ENCODE measurements around the gene HOXD3. TPM values are rescaled to one million over a fixed set of nuclear protein-coding genes. Genes with fewer than 3 reads are reported as not detected.

HOXD3 gene
- total RNA-seq, 1 donor, result 1.1 TPM

- Histone ChIP-seq H3K79me2 (ENCODE audit: insufficient read depth, low read length) (no peaks in the 10 kb centered on the region), H3K4me2 (ENCODE audit: insufficient read depth, low read length) (no peak overlapping the region), H3K36me3 (ENCODE audit: insufficient read depth, low read length) (no peaks in the 10 kb centered on the region), H3K9me3 (ENCODE audit: low read depth, low read length) (no peaks in the 10 kb centered on the region), H3K27me3 (ENCODE audit: insufficient read depth, low read length) (no peaks in the 10 kb centered on the region), H3K4me3 (ENCODE audit: insufficient read depth, low read length) (no peak overlapping the region), H3K27ac (ENCODE audit: low read depth, low read length) (no peak overlapping the region), H4K20me1 (ENCODE audit: insufficient read depth, low read length) (peaks cover 4% of the 10 kb centered on the region), H3K4me1 (ENCODE audit: insufficient read depth, low read length) (no peaks in the 10 kb centered on the region), H2AFZ (ENCODE audit: low read length) (no peak overlapping the region)
- peak; percentile 76 for DNase-seq (ENCODE audit: insufficient read length, low spot score, missing footprints)
- no peak for TF ChIP-seq CTCF (IDR thresholded peaks at IDR 0.05; ENCODE audit: extremely low read depth, low read depth, low read length)
Measured at GRCh38 chr2:176149939-176150583, 7.0 kb upstream of the HOXD3 start.

GRCh38 chr2:176150584-176151441 lies 6.3 kb upstream of the HOXD3 start:
- H4K20me1 ChIP-seq (ENCODE audit: insufficient read depth, low read length), result peaks cover 4% of the 10 kb centered on the region
- no peak for TF ChIP-seq CTCF (IDR thresholded peaks at IDR 0.05; ENCODE audit: extremely low read depth, low read depth, low read length)
- H3K36me3 ChIP-seq (ENCODE audit: insufficient read depth, low read length), result no peaks in the 10 kb centered on the region
- H3K27ac ChIP-seq (ENCODE audit: low read depth, low read length), result no peak overlapping the region
- H3K9me3 ChIP-seq (ENCODE audit: low read depth, low read length), result no peaks in the 10 kb centered on the region
- DNase-seq (ENCODE audit: insufficient read length, low spot score, missing footprints), result peak; percentile 79
- no peaks in the 10 kb centered on the region for H3K27me3 ChIP-seq (ENCODE audit: insufficient read depth, low read length)
- H3K4me1 ChIP-seq (ENCODE audit: insufficient read depth, low read length), result no peaks in the 10 kb centered on the region
- H3K4me3 ChIP-seq (ENCODE audit: insufficient read depth, low read length), result no peak overlapping the region
- no peaks in the 10 kb centered on the region for H3K79me2 ChIP-seq (ENCODE audit: insufficient read depth, low read length)
- H2AFZ ChIP-seq (ENCODE audit: low read length), result no peak overlapping the region
- no peak overlapping the region for H3K4me2 ChIP-seq (ENCODE audit: insufficient read depth, low read length)

- Histone ChIP-seq H2AFZ (ENCODE audit: low read length) (no peak within 1 kb of the TSS), H3K27ac (ENCODE audit: low read depth, low read length) (no peak within 1 kb of the TSS), H4K20me1 (ENCODE audit: insufficient read depth, low read length) (peaks cover 4% of the 10 kb centered on the region), H3K4me1 (ENCODE audit: insufficient read depth, low read length) (no peaks in the 10 kb centered on the region), H3K27me3 (ENCODE audit: insufficient read depth, low read length) (no peaks in the 10 kb centered on the region), H3K36me3 (ENCODE audit: insufficient read depth, low read length) (no peaks in the 10 kb centered on the region), H3K79me2 (ENCODE audit: insufficient read depth, low read length) (no peaks in the 10 kb centered on the region), H3K4me2 (ENCODE audit: insufficient read depth, low read length) (no peak within 1 kb of the TSS), H3K4me3 (ENCODE audit: insufficient read depth, low read length) (no peak within 1 kb of the TSS), H3K9me3 (ENCODE audit: low read depth, low read length) (no peaks in the 10 kb centered on the region)
- TF ChIP-seq CTCF (IDR thresholded peaks at IDR 0.05; ENCODE audit: extremely low read depth, low read depth, low read length), result no peak
- DNase-seq (ENCODE audit: insufficient read length, low spot score, missing footprints), result no peak
Measured at GRCh38 chr2:176151442-176152287, 5.4 kb upstream of the HOXD3 start, which contains the start of gene HOXD4. Gene HOXD4, plus strand, starts transcription at chr2:176151550. Its CDS starts 84 bp downstream, at chr2:176151634.

All from osteoblast (primary cell).